Measurements from ENCODE around the gene SCAMP1.

Gene SCAMP1

GRCh38 chr5:78508186-78508765 is 147.9 kb downstream of the SCAMP1 start (continued):
- no peak for TF ChIP-seq ZNF555 (tag by site-specific recombination; conservative IDR thresholded peaks at IDR 0.05)
- TF ChIP-seq ZNF24 (tag by site-specific recombination; IDR thresholded peaks at IDR 0.05) = peak; percentile 89
- no peak for TF ChIP-seq ZNF280D (tag by site-specific recombination; IDR thresholded peaks at IDR 0.05)
- TF ChIP-seq ZNF596 (tag by site-specific recombination; IDR thresholded peaks at IDR 0.05) = peak; percentile 67; the same call in 1 of the 2 replicates
- TF ChIP-seq ZBTB6 (tag by site-specific recombination; IDR thresholded peaks at IDR 0.05) = peak; percentile 82
- TF ChIP-seq KLF7 (tag by site-specific recombination; IDR thresholded peaks at IDR 0.05; ENCODE audit: borderline replicate concordance) = no peak
- TF ChIP-seq ZNF610 (tag by site-specific recombination; IDR thresholded peaks at IDR 0.05; ENCODE audit: borderline replicate concordance) = peak; percentile 64; the same call in 1 of the 2 replicates
- TF ChIP-seq ZNF629 (tag by site-specific recombination; IDR thresholded peaks at IDR 0.05) = peak; percentile 86

GRCh38 chr5:78509145-78509865 is 148.9 kb downstream of the SCAMP1 start:
- ChIA-PET POLR2A (interaction anchor here (0.7 kb wide), 1 partner anchor 475 kb away, joined by 3 read pairs; no protein-coding TSS in a partner anchor), CTCF (interaction anchor here (0.6 to 2.0 kb wide), 5 partner anchors 12 to 411 kb away, joined by 3 to 9 read pairs (median 3); no protein-coding TSS in a partner anchor)
- TF ChIP-seq KLF16 (tag by site-specific recombination; IDR thresholded peaks at IDR 0.05) (no peak), ZBTB44 (tag by site-specific recombination; IDR thresholded peaks at IDR 0.05) (peak; percentile 63; the same call in 1 of the 2 replicates), GLIS1 (tag by site-specific recombination; IDR thresholded peaks at IDR 0.05) (peak; percentile 54), ZFHX2 (tag by site-specific recombination; conservative IDR thresholded peaks at IDR 0.05) (0 out of 2 replicates have a peak, but pooled peaks have one; percentile 9), WT1 (tag by site-specific recombination; IDR thresholded peaks at IDR 0.05) (peak; percentile 55), SCRT1 (tag by site-specific recombination; IDR thresholded peaks at IDR 0.05; ENCODE audit: borderline replicate concordance) (0 out of 2 replicates have a peak, but pooled peaks have one; percentile 15), OSR2 (tag by site-specific recombination; IDR thresholded peaks at IDR 0.05) (peak; percentile 41; the same call in 1 of the 2 replicates), PRDM6 (tag by site-specific recombination; IDR thresholded peaks at IDR 0.05) (peak; percentile 44; the same call in 1 of the 2 replicates), MYNN (tag by site-specific recombination; IDR thresholded peaks at IDR 0.05; ENCODE audit: borderline replicate concordance) (no peak), ZNF221 (tag by site-specific recombination; IDR thresholded peaks at IDR 0.05; ENCODE audit: borderline replicate concordance) (no peak), ZNF223 (tag by site-specific recombination; IDR thresholded peaks at IDR 0.05) (no peak), ZNF670 (tag by site-specific recombination; IDR thresholded peaks at IDR 0.05; ENCODE audit: low read depth) (no peak)
- no peaks in the 10 kb centered on the region for H3K36me3 ChIP-seq (ENCODE audit: control insufficient read depth in 2 of 2, insufficient read depth in 1 of 2, low read length in 2 of 2)
- peaks cover 43% of the 10 kb centered on the region for H3K4me1 ChIP-seq (ENCODE audit: control insufficient read depth, insufficient read depth, low read length)
- no peaks in the 10 kb centered on the region for H3K9me3 ChIP-seq (ENCODE audit: control insufficient read depth, insufficient read depth, low read depth, low read length)
- H3K27ac ChIP-seq (ENCODE audit: extremely low read depth, low read depth, low read length) = peak overlapping the region; percentile 53; the same call in 1 of the 2 replicates
- no peak overlapping the region for H3K4me3 ChIP-seq (ENCODE audit: low read depth, low read length)
